ENCODE data around the gene KBTBD3.

DNA sequence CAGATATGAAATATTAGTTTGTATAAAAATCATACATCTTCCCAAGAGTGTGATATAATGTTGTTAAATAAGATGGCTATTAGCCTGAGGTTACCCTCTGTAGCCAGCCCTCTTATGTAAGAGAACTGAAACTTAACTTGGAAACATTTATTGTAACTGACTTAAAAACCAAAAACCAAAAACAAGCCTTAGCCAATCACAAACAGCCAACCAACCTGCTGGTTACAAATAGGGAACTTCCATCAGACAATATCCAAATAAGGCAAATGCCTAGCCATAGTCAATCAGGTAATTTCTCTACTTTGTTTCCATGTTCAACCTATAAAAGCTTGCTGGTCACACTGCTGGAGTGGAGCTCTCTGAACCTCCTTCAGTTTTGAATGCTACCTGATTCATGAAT, 14.1 kb downstream of the KBTBD3 start:
- TF ChIP-seq, protein P1, sequence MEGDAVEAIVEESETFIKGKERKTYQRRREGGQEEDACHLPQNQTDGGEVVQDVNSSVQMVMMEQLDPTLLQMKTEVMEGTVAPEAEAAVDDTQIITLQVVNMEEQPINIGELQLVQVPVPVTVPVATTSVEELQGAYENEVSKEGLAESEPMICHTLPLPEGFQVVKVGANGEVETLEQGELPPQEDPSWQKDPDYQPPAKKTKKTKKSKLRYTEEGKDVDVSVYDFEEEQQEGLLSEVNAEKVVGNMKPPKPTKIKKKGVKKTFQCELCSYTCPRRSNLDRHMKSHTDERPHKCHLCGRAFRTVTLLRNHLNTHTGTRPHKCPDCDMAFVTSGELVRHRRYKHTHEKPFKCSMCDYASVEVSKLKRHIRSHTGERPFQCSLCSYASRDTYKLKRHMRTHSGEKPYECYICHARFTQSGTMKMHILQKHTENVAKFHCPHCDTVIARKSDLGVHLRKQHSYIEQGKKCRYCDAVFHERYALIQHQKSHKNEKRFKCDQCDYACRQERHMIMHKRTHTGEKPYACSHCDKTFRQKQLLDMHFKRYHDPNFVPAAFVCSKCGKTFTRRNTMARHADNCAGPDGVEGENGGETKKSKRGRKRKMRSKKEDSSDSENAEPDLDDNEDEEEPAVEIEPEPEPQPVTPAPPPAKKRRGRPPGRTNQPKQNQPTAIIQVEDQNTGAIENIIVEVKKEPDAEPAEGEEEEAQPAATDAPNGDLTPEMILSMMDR (conservative IDR thresholded peaks at IDR 0.05), result no peak
- TF ChIP-seq ZFX (IDR thresholded peaks at IDR 0.05), result no peak
